ENCODE results near the gene ENPP5. TPM values are rescaled to one million over a fixed set of nuclear protein-coding genes. Genes with fewer than 3 reads are reported as not detected.
A peak's percentile ranks its signal among the peaks of the same experiment; 100 is the strongest.

ENPP5 gene
- total and polyA plus RNA-seq, 11 donors: 1.7 to 8.8 (median 4.5) TPM

- no peak for TF ChIP-seq POLR2A (IDR thresholded peaks at IDR 0.05)
- no peak for TF ChIP-seq CTCF (IDR thresholded peaks at IDR 0.05)
- H3K27me3 ChIP-seq: no peaks in the 10 kb centered on the region
- DNase-seq: peak in 1 of 5 donors; percentile 53
- H3K9me3 ChIP-seq: no peaks in the 10 kb centered on the region
- peaks cover 0 to 14% (median 0%) of the 10 kb centered on the region in 9 donors for H3K36me3 ChIP-seq
- ATAC-seq: peak; percentile 75 to 82 (median 80)
- peaks cover 0 to 35% (median 7%) of the 10 kb centered on the region in 12 donors for H3K4me1 ChIP-seq
- H3K4me3 ChIP-seq: no peak overlapping the region
- intact Hi-C loops (cut with DNase I): loop anchor here in 7 of 10 donors (5.0 to 10.0 kb wide), 5 partner anchors 125 to 407 kb away; partner anchors contain the start of gene RCAN2 (in 2 of the 7)
- 51 to 57% (median 52%) methylated on average over 5 of the region's 5 CpGs for WGBS, 4 donors
- H3K27ac ChIP-seq: peak overlapping the region in 9 of 12 donors; percentile 7 to 65 (median 44)
These were observed 46.9 kb upstream of the ENPP5 start for GRCh38 chr6:46217671-46218131.

- DNase-seq: no peak
- H3K36me3 ChIP-seq: peaks cover 0 to 6% (median 0%) of the 10 kb centered on the region in 9 donors
- peaks cover 0 to 35% (median 7%) of the 10 kb centered on the region in 12 donors for H3K4me1 ChIP-seq
- no peak overlapping the region for H3K4me3 ChIP-seq
- intact Hi-C loops (cut with DNase I): loop anchor here in 7 of 10 donors (5.0 to 10.0 kb wide), 5 partner anchors 125 to 408 kb away; partner anchors contain the start of gene RCAN2 (in 2 of the 7)
- WGBS, 4 donors: 69 to 90% (median 87%) methylated on average over 2 of the region's 2 CpGs
- ATAC-seq: peak in 1 of 4 donors; percentile 21
- TF ChIP-seq CTCF (IDR thresholded peaks at IDR 0.05) (no peak), POLR2A (IDR thresholded peaks at IDR 0.05) (no peak)
- H3K27me3 ChIP-seq: no peaks in the 10 kb centered on the region
- peak overlapping the region in 2 of 12 donors; percentile 56 to 65 for H3K27ac ChIP-seq
- no peaks in the 10 kb centered on the region for H3K9me3 ChIP-seq
These were observed 46.1 kb upstream of the ENPP5 start for GRCh38 chr6:46216879-46217278.

DNA sequence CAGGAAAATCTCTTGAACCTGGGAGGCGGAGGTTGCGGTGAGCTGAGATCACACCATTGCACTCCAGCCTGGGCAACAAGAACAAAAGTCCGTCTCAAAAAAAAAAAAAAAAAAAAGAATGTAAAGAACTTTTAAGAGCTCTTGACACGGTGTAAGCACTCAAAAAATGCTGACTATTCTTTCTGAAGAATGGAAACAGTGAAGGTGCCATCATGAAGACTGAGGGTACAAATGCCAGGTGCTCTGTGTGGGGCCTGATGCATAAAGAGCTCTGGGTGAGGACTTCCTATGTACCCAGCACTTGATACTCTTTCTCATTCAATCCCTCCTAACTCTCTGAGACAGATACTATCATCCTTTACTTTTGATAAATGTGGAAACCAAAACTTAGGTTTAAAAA is 45.0 kb upstream of the ENPP5 start:
- intact Hi-C loops (cut with DNase I): loop anchor here in 7 of 10 donors (5.0 to 10.0 kb wide), 5 partner anchors 123 to 409 kb away; partner anchors contain the start of gene RCAN2 (in 2 of the 7)
- ATAC-seq: no peak
- H3K36me3 ChIP-seq: no peaks in the 10 kb centered on the region
- 88 to 95% (median 91%) methylated on average over 4 of the region's 4 CpGs for WGBS, 4 donors
- TF ChIP-seq CTCF (IDR thresholded peaks at IDR 0.05) (no peak), POLR2A (IDR thresholded peaks at IDR 0.05) (no peak)
- DNase-seq: no peak
- peaks cover 0 to 33% (median 7%) of the 10 kb centered on the region in 12 donors for H3K4me1 ChIP-seq
- no peak overlapping the region for H3K27ac ChIP-seq
- H3K27me3 ChIP-seq: no peaks in the 10 kb centered on the region
- H3K9me3 ChIP-seq: no peaks in the 10 kb centered on the region
- H3K4me3 ChIP-seq: no peak overlapping the region

DNA sequence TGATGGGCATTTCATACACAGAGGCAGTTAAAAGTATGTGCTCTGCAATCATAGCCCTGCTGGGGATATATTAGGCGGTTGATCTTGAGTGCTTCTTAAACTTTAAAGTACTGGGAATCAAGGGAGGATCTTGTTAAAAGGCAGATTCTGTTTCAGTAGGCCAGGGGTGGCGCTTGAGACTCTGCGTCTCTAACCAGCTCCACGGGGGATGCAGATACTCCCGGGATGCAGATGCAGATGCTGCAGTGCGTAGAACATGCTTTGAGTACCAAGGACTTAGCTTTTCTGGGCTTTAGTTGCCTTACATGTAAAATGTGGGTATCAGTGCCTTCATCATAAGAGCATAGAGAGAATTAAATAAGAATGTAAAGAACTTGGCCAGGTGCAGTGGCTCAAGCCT is 44.4 kb upstream of the ENPP5 start:
- Histone ChIP-seq H3K4me3 (no peak overlapping the region), H3K27me3 (no peaks in the 10 kb centered on the region), H3K27ac (no peak overlapping the region), H3K9me3 (no peaks in the 10 kb centered on the region), H3K4me1 (peaks cover 0 to 28% (median 7%) of the 10 kb centered on the region in 12 donors), H3K36me3 (no peaks in the 10 kb centered on the region)
- TF ChIP-seq POLR2A (IDR thresholded peaks at IDR 0.05) (no peak), CTCF (IDR thresholded peaks at IDR 0.05) (no peak)
- no peak for ATAC-seq
- no peak for DNase-seq
- intact Hi-C loops (cut with DNase I): loop anchor here in 7 of 10 donors (5.0 to 10.0 kb wide), 5 partner anchors 123 to 410 kb away; partner anchors contain the start of gene RCAN2 (in 2 of the 7)
- WGBS, 4 donors: 66 to 82% (median 79%) methylated on average over 6 of the region's 6 CpGs
